Gastroesophageal sphincter (tissue), 4 donors: Measurements from ENCODE around the gene DNAJA3. TPM values are rescaled to one million over a fixed set of nuclear protein-coding genes. Genes with fewer than 3 reads are reported as not detected.

Source experiments
- ATAC-seq: fragments of 150-250 bp; one replicate; pipeline ENCODE4 v1.9.1; 2016; ENCODE audit warnings: mild to moderate bottlenecking, moderate library complexity
- H3K27ac ChIP-seq, 4 donors: fragments of 200-600 bp; sonication (generic) in 3 of 4; 1 replicate in 3 of 4; 2 replicates in 1 of 4; pipeline ENCODE4 v1.5.1; 2016 to 2019
- H3K27me3 ChIP-seq: fragments of 200-600 bp; sonication (generic); one replicate; pipeline ENCODE4 v1.5.1; 2019
- H3K36me3 ChIP-seq, 2 donors: fragments of 200-600 bp; sonication (generic); one replicate each; pipeline ENCODE4 v1.5.1; 2019; ENCODE audit warnings: control low read depth in 1 of 2
- H3K4me1 ChIP-seq, 3 donors: fragments of 200-600 bp; sonication (generic); 1 replicate in 2 of 3; 2 replicates in 1 of 3; pipeline ENCODE4 v1.5.1; 2016 to 2019; ENCODE audit warnings: control low read depth in 2 of 3
- H3K4me3 ChIP-seq, 2 donors: fragments of 200-600 bp; sonication (generic); one replicate each; pipeline ENCODE4 v1.5.1; 2019; ENCODE audit warnings: mild to moderate bottlenecking in 1 of 2, moderate library complexity in 1 of 2
- H3K9me3 ChIP-seq, 3 donors: fragments of 200-600 bp; sonication (generic); one replicate each; pipeline ENCODE4 v1.5.1; 2017 to 2019; ENCODE audit warnings: control low read depth in 2 of 3
- CTCF ChIP-seq, 4 experiments: fragments of 200-600 bp in 2 of 4; fragments of 450-650 bp in 2 of 4; sonication (generic) in 1 of 4; IDR thresholded peaks; one replicate each; pipeline ENCODE4 v1.5.1; 2017 to 2019; ENCODE audit warnings: antibody characterized with exemption in 4 of 4, mild to moderate bottlenecking in 2 of 4, moderate library complexity in 2 of 4
- EP300 ChIP-seq: sonication (generic); formaldehyde crosslinking; IDR thresholded peaks from one replicate; pipeline ENCODE4 v1.6.1; 2017; ENCODE audit warnings: antibody characterized with exemption, mild to moderate bottlenecking
- POLR2A ChIP-seq, 2 donors: fragments of 450-650 bp; IDR thresholded peaks; one replicate each; pipeline ENCODE4 v1.6.1; 2017; ENCODE audit warnings: antibody characterized with exemption in 2 of 2, mild to moderate bottlenecking in 2 of 2, moderate library complexity in 1 of 2
- POLR2AphosphoS5 ChIP-seq: sonication (generic); formaldehyde crosslinking; IDR thresholded peaks from one replicate; pipeline ENCODE4 v1.6.1; 2017; ENCODE audit warnings: antibody characterized with exemption
- WGBS, 2 donors: methylation state at CpG; one replicate each; pipeline ENCODE4 v1.1.5; 2018; ENCODE audit warnings: low coverage in 1 of 2; 5-methylcytosine and 5-hydroxymethylcytosine counted together
- total RNA-seq, 4 donors: library from RNA; depleted of rRNA; stranded (reverse); fragments of >200 nt; gene quantifications; one replicate each; pipeline ENCODE4 v1.1.0, GENCODE V29; 2016

Gene DNAJA3
- total RNA-seq, 4 donors from 2014 or later = 39.6 to 55.6 (median 43.9) TPM

GRCh38 chr16:4491898-4492297 lies 66.2 kb downstream of the DNAJA3 start:
- ATAC-seq = no peak
- Histone ChIP-seq H3K4me3 (no peak overlapping the region), H3K36me3 (peaks cover 0 to 25% of the 10 kb centered on the region in 2 donors), H3K4me1 (peaks cover 0 to 10% (median 0%) of the 10 kb centered on the region in 3 donors), H3K9me3 (no peaks in the 10 kb centered on the region), H3K27ac (no peak overlapping the region), H3K27me3 (no peaks in the 10 kb centered on the region)
- TF ChIP-seq POLR2AphosphoS5 (no peak), EP300 (no peak), CTCF (IDR thresholded peaks at IDR 0.05) (no peak), POLR2A (IDR thresholded peaks at IDR 0.05) (no peak)
- 93 to 100% methylated on average over 1 to 3 of the region's 4 CpGs for WGBS, 2 donors

GRCh38 chr16:4494746-4495490 lies 69.2 kb downstream of the DNAJA3 start:
- H3K4me3 ChIP-seq = no peak overlapping the region
- TF ChIP-seq CTCF (IDR thresholded peaks at IDR 0.05) = no peak
- ATAC-seq = no peak
- peaks cover 0 to 4% (median 2%) of the 10 kb centered on the region in 3 donors for H3K4me1 ChIP-seq
- H3K9me3 ChIP-seq = no peaks in the 10 kb centered on the region
- H3K27me3 ChIP-seq = no peaks in the 10 kb centered on the region
- peaks cover 0 to 16% of the 10 kb centered on the region in 2 donors for H3K36me3 ChIP-seq
- H3K27ac ChIP-seq = no peak overlapping the region
- WGBS, 2 donors = 62 to 83% methylated on average over 4 to 5 of the region's 6 CpGs

GRCh38 chr16:4495766-4496165 lies 70.1 kb downstream of the DNAJA3 start:
- Histone ChIP-seq H3K36me3 (peaks cover 0 to 14% of the 10 kb centered on the region in 2 donors), H3K27me3 (no peaks in the 10 kb centered on the region), H3K9me3 (no peaks in the 10 kb centered on the region), H3K27ac (no peak overlapping the region), H3K4me1 (peaks cover 0 to 13% (median 4%) of the 10 kb centered on the region in 3 donors), H3K4me3 (no peak overlapping the region)
- no peak for ATAC-seq
- WGBS, 2 donors = 93% methylated on average over 1 to 2 of the region's 2 CpGs
- TF ChIP-seq EP300 = no peak

- 87% methylated on average over 3 of the region's 4 CpGs; no CpG with 5 or more reads in 1 of the 2 donors for WGBS, 2 donors
- ATAC-seq = no peak
- TF ChIP-seq POLR2A (IDR thresholded peaks at IDR 0.05) (no peak), POLR2AphosphoS5 (no peak), CTCF (IDR thresholded peaks at IDR 0.05) (no peak), EP300 (no peak)
- Histone ChIP-seq H3K36me3 (peaks cover 0 to 14% of the 10 kb centered on the region in 2 donors), H3K27ac (no peak overlapping the region), H3K27me3 (no peaks in the 10 kb centered on the region), H3K4me1 (peaks cover 0 to 18% (median 7%) of the 10 kb centered on the region in 3 donors), H3K4me3 (no peak overlapping the region), H3K9me3 (no peaks in the 10 kb centered on the region)
Observed at GRCh38 chr16:4496305-4496704, 70.6 kb downstream of the DNAJA3 start.

GRCh38 chr16:4498546-4499195 lies 73.0 kb downstream of the DNAJA3 start:
- H3K9me3 ChIP-seq = no peaks in the 10 kb centered on the region
- TF ChIP-seq EP300 = no peak
- no peak for TF ChIP-seq CTCF (IDR thresholded peaks at IDR 0.05)
- no peak for TF ChIP-seq POLR2AphosphoS5
- no peak overlapping the region for H3K27ac ChIP-seq
- no peak for ATAC-seq
- H3K4me3 ChIP-seq = no peak overlapping the region
- peaks cover 0 to 14% of the 10 kb centered on the region in 2 donors for H3K36me3 ChIP-seq
- WGBS, 2 donors = 85 to 92% methylated on average over 3 to 4 of the region's 8 CpGs
- H3K4me1 ChIP-seq = peaks cover 0 to 34% (median 11%) of the 10 kb centered on the region in 3 donors
- no peaks in the 10 kb centered on the region for H3K27me3 ChIP-seq
